ENCODE data around the gene PSMB10. TPM values are rescaled to one million over a fixed set of nuclear protein-coding genes. Genes with fewer than 3 reads are reported as not detected.
A peak's percentile ranks its signal among the peaks of the same experiment; 100 is the strongest.

The PSMB10 gene
- total RNA-seq, 2 experiments from 2014 or later, result 123 to 195 TPM

GRCh38 chr16:67907397-67908180, 29.1 kb downstream of the PSMB10 start:
- POLR2A ChIA-PET, result no interaction called here

GRCh38 chr16:67902831-67903230, 33.8 kb downstream of the PSMB10 start:
- peak overlapping the region; percentile 55 for H3K27ac Mint-ChIP-seq
- no peaks in the 10 kb centered on the region for H3K9me3 Mint-ChIP-seq (ENCODE audit: low read depth)
- peaks cover 2% of the 10 kb centered on the region for H3K36me3 Mint-ChIP-seq (ENCODE audit: low read depth)
- ChIA-PET POLR2A (no interaction called here), CTCF (no interaction called here)
- ATAC-seq (no peak), DNase-seq (no peak)
- intact Hi-C loops (cut with DNase I, micrococcal nuclease), result no loop called here
- H3K4me3 Mint-ChIP-seq, result no peak overlapping the region
- H3K4me1 Mint-ChIP-seq, result peaks cover 4% of the 10 kb centered on the region
- H3K27me3 Mint-ChIP-seq, result no peaks in the 10 kb centered on the region

More at GRCh38 chr16:67907397-67908180, 29.1 kb downstream of the PSMB10 start:
- no peak overlapping the region for H3K4me3 Mint-ChIP-seq
- peaks cover 18% of the 10 kb centered on the region for H3K4me1 Mint-ChIP-seq
- CTCF ChIA-PET, result interaction anchor here (0.6 kb wide), 1 partner anchor 91 kb away, joined by 3 read pairs; no protein-coding TSS in a partner anchor
- DNase-seq, result no peak
- H3K36me3 Mint-ChIP-seq (ENCODE audit: low read depth), result peaks cover 13% of the 10 kb centered on the region
- H3K27ac Mint-ChIP-seq, result peak overlapping the region; percentile 79
- ATAC-seq, result no peak
- no peaks in the 10 kb centered on the region for H3K9me3 Mint-ChIP-seq (ENCODE audit: low read depth)
- intact Hi-C loops (cut with DNase I, micrococcal nuclease), result no loop called here
- no peaks in the 10 kb centered on the region for H3K27me3 Mint-ChIP-seq

- no peaks in the 10 kb centered on the region for H3K9me3 Mint-ChIP-seq (ENCODE audit: low read depth)
- ATAC-seq (no peak), DNase-seq (no peak)
- CTCF ChIA-PET, result interaction anchor here (0.6 to 1.4 kb wide), 3 partner anchors 16 to 427 kb away, joined by 3 read pairs; no protein-coding TSS in a partner anchor
- no peaks in the 10 kb centered on the region for H3K27me3 Mint-ChIP-seq
- peaks cover 4% of the 10 kb centered on the region for H3K4me1 Mint-ChIP-seq
- no peak overlapping the region for H3K27ac Mint-ChIP-seq
- no peak overlapping the region for H3K4me3 Mint-ChIP-seq
- intact Hi-C loops (cut with DNase I, micrococcal nuclease), result no loop called here
- peaks cover 2% of the 10 kb centered on the region for H3K36me3 Mint-ChIP-seq (ENCODE audit: low read depth)
- POLR2A ChIA-PET, result no interaction called here
These were observed 34.9 kb downstream of the PSMB10 start for GRCh38 chr16:67901734-67902133.

GRCh38 chr16:67897231-67897630, 39.4 kb downstream of the PSMB10 start:
- POLR2A ChIA-PET, result interaction anchor here (0.6 to 1.1 kb wide), 3 partner anchors 13 to 1300 kb away, joined by 3 to 5 read pairs (median 3); no protein-coding TSS in a partner anchor

GRCh38 chr16:67893743-67894399, 42.8 kb downstream of the PSMB10 start:
- no peaks in the 10 kb centered on the region for H3K27me3 Mint-ChIP-seq
- peak overlapping the region; percentile 92 for H3K27ac Mint-ChIP-seq
- intact Hi-C loops (cut with DNase I, micrococcal nuclease), result loop anchor here (1.0 to 5.0 kb wide), 14 partner anchors 21 to 332 kb away; partner anchors contain the start of genes NUTF2 (in 2 of the 2), SLC12A4 (in 2 of the 2), ACD (in 1 of the 2) and CENPT (in 1 of the 2)
- ChIA-PET CTCF (interaction anchor here (0.6 to 1.2 kb wide), 6 partner anchors 10 to 77 kb away, joined by 3 to 5 read pairs (median 4); no protein-coding TSS in a partner anchor), POLR2A (interaction anchor here (1.6 kb wide), 1 partner anchor 24 kb away, joined by 10 read pairs; no protein-coding TSS in a partner anchor)
- no peak for ATAC-seq
- peak overlapping the region; percentile 92 for H3K4me3 Mint-ChIP-seq
- no peak for DNase-seq
- no peaks in the 10 kb centered on the region for H3K9me3 Mint-ChIP-seq (ENCODE audit: low read depth)
- peaks cover 30% of the 10 kb centered on the region for H3K4me1 Mint-ChIP-seq
- peaks cover 2% of the 10 kb centered on the region for H3K36me3 Mint-ChIP-seq (ENCODE audit: low read depth)

More at GRCh38 chr16:67897231-67897630, 39.4 kb downstream of the PSMB10 start:
- CTCF ChIA-PET, result interaction anchor here (0.5 to 1.9 kb wide), 8 partner anchors 9 to 376 kb away, joined by 3 to 7 read pairs (median 3); no protein-coding TSS in a partner anchor
- no peak for DNase-seq
- no peak for ATAC-seq
- Mint-ChIP-seq H3K36me3 (ENCODE audit: low read depth) (peaks cover 2% of the 10 kb centered on the region), H3K27me3 (no peaks in the 10 kb centered on the region), H3K9me3 (ENCODE audit: low read depth) (no peaks in the 10 kb centered on the region), H3K27ac (no peak overlapping the region), H3K4me3 (no peak overlapping the region), H3K4me1 (peaks cover 30% of the 10 kb centered on the region)
- intact Hi-C loops (cut with DNase I, micrococcal nuclease), result no loop called here

GRCh38 chr16:67892899-67893742, 43.5 kb downstream of the PSMB10 start, which contains the start of gene PSKH1:
Gene PSKH1, plus strand, starts transcription at chr16:67893254. Its CDS starts 15,496 bp downstream, at chr16:67908750.
- POLR2A ChIA-PET, result interaction anchor here (0.7 to 1.4 kb wide), 2 partner anchors 11 to 43 kb away, joined by 3 to 4 read pairs; no protein-coding TSS in a partner anchor
- Mint-ChIP-seq H3K27me3 (no peaks in the 10 kb centered on the region), H3K4me3 (peak within 1 kb of the TSS; percentile 92), H3K36me3 (ENCODE audit: low read depth) (peaks cover 2% of the 10 kb centered on the region), H3K4me1 (peaks cover 30% of the 10 kb centered on the region), H3K9me3 (ENCODE audit: low read depth) (no peaks in the 10 kb centered on the region), H3K27ac (peak within 1 kb of the TSS; percentile 92)
- intact Hi-C loops (cut with DNase I, micrococcal nuclease), result loop anchor here (1.0 to 5.0 kb wide), 14 partner anchors 20 to 331 kb away; partner anchors contain the start of genes NUTF2 (in 2 of the 2), SLC12A4 (in 2 of the 2), ACD (in 1 of the 2) and CENPT (in 1 of the 2)
- CTCF ChIA-PET, result interaction anchor here (0.6 to 2.0 kb wide), 8 partner anchors 10 to 388 kb away, joined by 3 to 8 read pairs (median 3); no protein-coding TSS in a partner anchor
- ATAC-seq, result peak; percentile 99
- DNase-seq, result peak; percentile 97

GRCh38 chr16:67892375-67892774, 44.3 kb downstream of the PSMB10 start:
- POLR2A ChIA-PET, result interaction anchor here (0.6 to 1.4 kb wide), 3 partner anchors 11 to 43 kb away, joined by 3 to 4 read pairs (median 3); no protein-coding TSS in a partner anchor
- DNase-seq (no peak), ATAC-seq (no peak)
- H3K27me3 Mint-ChIP-seq, result no peaks in the 10 kb centered on the region
- H3K27ac Mint-ChIP-seq, result peak overlapping the region; percentile 78
- H3K4me1 Mint-ChIP-seq, result peaks cover 30% of the 10 kb centered on the region
- CTCF ChIA-PET, result interaction anchor here (0.8 to 2.0 kb wide), 4 partner anchors 9 to 387 kb away, joined by 3 to 8 read pairs (median 3); no protein-coding TSS in a partner anchor
- intact Hi-C loops (cut with DNase I, micrococcal nuclease), result loop anchor here in 1 of 2 experiments (5.0 kb wide), 1 partner anchor 45 kb away; the partner anchor contains the start of genes CENPT and NUTF2
- H3K4me3 Mint-ChIP-seq, result peak overlapping the region; percentile 80
- H3K36me3 Mint-ChIP-seq (ENCODE audit: low read depth), result peaks cover 2% of the 10 kb centered on the region
- H3K9me3 Mint-ChIP-seq (ENCODE audit: low read depth), result no peaks in the 10 kb centered on the region

- peaks cover 8% of the 10 kb centered on the region for H3K4me1 Mint-ChIP-seq
- intact Hi-C loops (cut with DNase I, micrococcal nuclease), result no loop called here
- CTCF ChIA-PET, result interaction anchor here (1.0 to 1.5 kb wide), 3 partner anchors 9 to 72 kb away, joined by 3 to 7 read pairs (median 3); no protein-coding TSS in a partner anchor
- no peak overlapping the region for H3K4me3 Mint-ChIP-seq
- ATAC-seq, result no peak
- peaks cover 9% of the 10 kb centered on the region for H3K36me3 Mint-ChIP-seq (ENCODE audit: low read depth)
- no peak for DNase-seq
- H3K27me3 Mint-ChIP-seq, result no peaks in the 10 kb centered on the region
- no peak overlapping the region for H3K27ac Mint-ChIP-seq
- H3K9me3 Mint-ChIP-seq (ENCODE audit: low read depth), result no peaks in the 10 kb centered on the region
- POLR2A ChIA-PET, result interaction anchor here (1.0 kb wide), 1 partner anchor 25 kb away, joined by 3 read pairs; no protein-coding TSS in a partner anchor
These were observed 48.3 kb downstream of the PSMB10 start for GRCh38 chr16:67888331-67888730.

GRCh38 chr16:67886387-67886786, 50.3 kb downstream of the PSMB10 start:
- no peak overlapping the region for H3K27ac Mint-ChIP-seq
- no peak for ATAC-seq
- POLR2A ChIA-PET, result no interaction called here

GRCh38 chr16:67885976-67886375, 50.7 kb downstream of the PSMB10 start:
- H3K27ac Mint-ChIP-seq, result no peak overlapping the region
- POLR2A ChIA-PET, result no interaction called here
- DNase-seq (no peak), ATAC-seq (no peak)
- H3K4me3 Mint-ChIP-seq, result no peak overlapping the region
- intact Hi-C loops (cut with DNase I, micrococcal nuclease), result no loop called here
- H3K9me3 Mint-ChIP-seq (ENCODE audit: low read depth), result no peaks in the 10 kb centered on the region
- CTCF ChIA-PET, result interaction anchor here (0.6 to 3.6 kb wide), 10 partner anchors 8 to 155 kb away, joined by 3 to 21 read pairs (median 4); partner anchors contain the start of gene CTRL
- no peaks in the 10 kb centered on the region for H3K27me3 Mint-ChIP-seq
- H3K4me1 Mint-ChIP-seq, result no peaks in the 10 kb centered on the region
- peaks cover 15% of the 10 kb centered on the region for H3K36me3 Mint-ChIP-seq (ENCODE audit: low read depth)

More at GRCh38 chr16:67886387-67886786, 50.3 kb downstream of the PSMB10 start:
- no peak for DNase-seq
- no peaks in the 10 kb centered on the region for H3K4me1 Mint-ChIP-seq
- CTCF ChIA-PET, result interaction anchor here (0.6 to 3.6 kb wide), 9 partner anchors 9 to 70 kb away, joined by 3 to 21 read pairs (median 3); no protein-coding TSS in a partner anchor
- peaks cover 13% of the 10 kb centered on the region for H3K36me3 Mint-ChIP-seq (ENCODE audit: low read depth)
- H3K9me3 Mint-ChIP-seq (ENCODE audit: low read depth), result no peaks in the 10 kb centered on the region
- no peaks in the 10 kb centered on the region for H3K27me3 Mint-ChIP-seq
- intact Hi-C loops (cut with DNase I, micrococcal nuclease), result no loop called here
- H3K4me3 Mint-ChIP-seq, result no peak overlapping the region
